ENCODE results near the gene NR1H2.
"Not testable (repeated sequence)": the region's sequence is repeated elsewhere in the genome, so short reads cannot be mapped to it uniquely, and the experiment has no call there.

Gene NR1H2

DNA sequence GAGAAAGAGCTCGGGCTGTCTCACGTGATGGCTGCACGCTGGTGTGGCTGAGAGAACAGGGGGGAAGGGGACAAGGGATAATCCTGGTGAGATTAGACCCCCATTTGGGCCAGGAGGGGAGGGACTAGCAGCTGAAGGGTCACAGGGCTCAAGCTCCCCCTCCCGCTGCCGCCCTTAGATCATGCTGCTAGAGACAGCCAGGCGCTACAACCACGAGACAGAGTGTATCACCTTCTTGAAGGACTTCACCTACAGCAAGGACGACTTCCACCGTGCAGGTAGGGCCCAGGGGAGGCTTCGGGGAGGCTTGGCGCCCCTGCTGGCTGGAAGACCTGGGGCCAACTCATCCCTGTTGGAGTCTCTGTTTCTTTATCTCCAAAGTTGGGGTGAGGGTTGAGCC is 3.3 kb downstream of the NR1H2 start:
- DNase-seq = no peak

DNA sequence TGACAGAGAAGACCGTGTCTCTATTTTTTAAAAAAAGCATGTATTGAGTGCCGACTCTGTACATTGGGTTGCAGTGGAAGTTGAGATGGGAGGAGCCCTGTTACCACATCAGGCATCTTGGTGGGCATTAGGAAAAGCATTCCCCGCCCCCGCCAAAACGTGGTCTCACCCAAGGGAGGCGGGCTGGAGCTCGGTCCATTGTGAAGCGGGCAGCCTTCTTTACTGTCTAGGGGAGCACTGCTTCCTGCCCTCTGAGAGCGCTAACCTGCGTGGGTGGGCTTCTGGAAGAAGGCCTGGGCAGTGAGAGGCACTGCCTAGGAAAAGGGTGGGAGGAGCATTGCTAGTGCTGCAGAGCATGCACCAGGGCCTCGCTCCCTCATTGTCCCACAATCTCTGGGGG is 3.9 kb downstream of the NR1H2 start:
- no peak for DNase-seq

- DNase-seq = no peak
Measured at GRCh38 chr19:50380751-50381151, 4.5 kb downstream of the NR1H2 start.

- no peak for DNase-seq
Measured at GRCh38 chr19:50381881-50382729, 5.8 kb downstream of the NR1H2 start.

- DNase-seq = no peak
Measured at GRCh38 chr19:50383001-50383851, 7.0 kb downstream of the NR1H2 start.

- peak; percentile 99 for DNase-seq
Measured at GRCh38 chr19:50383852-50384684, 7.8 kb downstream of the NR1H2 start, which contains the start of gene POLD1. Gene POLD1, plus strand, starts transcription at chr19:50384347. Its CDS starts 14,505 bp downstream, at chr19:50398852.

DNA sequence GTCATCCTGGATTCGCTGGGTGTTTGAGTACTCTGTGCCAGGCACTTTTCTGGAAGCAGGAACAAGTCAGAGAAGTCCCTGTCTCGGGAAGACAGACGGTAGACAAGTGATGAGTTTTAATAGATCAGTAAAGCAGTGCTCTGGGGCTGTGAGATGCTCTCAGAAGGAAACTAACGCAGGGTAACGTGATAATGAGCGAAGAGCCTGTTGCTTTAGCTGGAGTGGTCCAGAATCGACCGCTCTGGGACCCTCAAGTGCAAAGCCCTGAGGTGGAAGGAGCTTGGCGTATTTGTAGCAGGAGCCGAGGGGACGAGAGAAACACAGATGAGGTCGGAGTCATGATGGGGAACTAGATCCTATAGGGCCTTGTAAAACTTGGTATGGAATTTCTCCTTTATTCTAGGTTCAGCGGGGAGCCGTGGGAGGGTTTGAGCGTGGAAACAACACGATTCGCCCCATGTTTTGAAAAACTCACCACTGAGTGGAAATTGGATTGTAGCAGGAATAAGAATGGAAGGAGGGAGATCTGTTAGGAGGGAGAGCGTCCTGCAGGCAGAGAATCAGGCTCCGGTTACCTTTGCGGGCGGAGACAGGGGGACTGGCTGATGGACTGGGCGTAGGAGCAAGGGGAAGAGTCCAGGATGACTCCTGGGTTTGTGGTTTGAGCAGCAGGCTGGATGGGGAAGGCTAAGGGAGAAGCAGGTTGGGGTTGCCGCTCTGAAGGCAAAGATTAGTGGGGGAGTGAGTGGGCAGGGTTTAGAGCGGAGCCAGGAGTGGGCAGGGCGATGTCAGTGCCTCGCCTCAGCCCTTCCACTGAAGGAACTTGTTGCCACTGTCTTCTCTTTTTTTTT is 8.7 kb downstream of the NR1H2 start:
- DNase-seq = no peak

DNA sequence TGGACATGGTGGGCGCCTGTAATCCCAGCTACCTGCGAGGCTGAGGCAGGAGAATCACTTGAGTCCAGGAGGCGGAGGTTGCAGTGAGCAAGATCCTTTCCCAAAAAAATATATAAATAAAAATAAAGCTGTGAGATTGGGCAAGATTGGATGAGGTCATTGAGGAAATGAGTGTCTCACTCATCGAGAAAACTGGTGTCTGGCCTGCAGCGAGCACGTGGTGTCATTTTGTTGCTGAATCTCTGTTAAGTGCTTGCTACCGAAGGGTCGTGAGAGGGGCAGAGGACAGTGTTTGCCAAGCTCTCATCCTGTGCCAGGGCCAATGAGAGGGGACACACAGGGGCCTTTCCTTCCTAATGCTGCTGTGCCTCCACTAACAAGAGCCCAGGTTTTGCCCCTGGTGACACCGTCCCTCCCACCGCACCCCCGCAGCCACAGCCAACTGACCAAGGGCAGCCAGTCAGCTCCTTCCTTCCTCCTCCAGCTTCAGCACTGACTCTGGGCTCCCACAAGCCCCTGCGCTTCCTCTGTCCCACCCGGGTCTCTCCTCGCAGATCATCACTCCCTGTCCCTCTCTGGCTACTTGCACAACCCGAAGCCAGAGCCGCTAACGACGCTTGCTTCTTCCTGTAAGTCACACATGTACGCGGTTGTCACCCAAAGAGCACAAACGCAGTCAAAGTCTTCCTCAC is 11.1 kb downstream of the NR1H2 start:
- DNase-seq = no peak

GRCh38 chr19:50387868-50388245 is 11.6 kb downstream of the NR1H2 start:
- no peak for DNase-seq

GRCh38 chr19:50390295-50390694 is 14.0 kb downstream of the NR1H2 start:
- DNase-seq = not testable (repeated sequence)

DNA sequence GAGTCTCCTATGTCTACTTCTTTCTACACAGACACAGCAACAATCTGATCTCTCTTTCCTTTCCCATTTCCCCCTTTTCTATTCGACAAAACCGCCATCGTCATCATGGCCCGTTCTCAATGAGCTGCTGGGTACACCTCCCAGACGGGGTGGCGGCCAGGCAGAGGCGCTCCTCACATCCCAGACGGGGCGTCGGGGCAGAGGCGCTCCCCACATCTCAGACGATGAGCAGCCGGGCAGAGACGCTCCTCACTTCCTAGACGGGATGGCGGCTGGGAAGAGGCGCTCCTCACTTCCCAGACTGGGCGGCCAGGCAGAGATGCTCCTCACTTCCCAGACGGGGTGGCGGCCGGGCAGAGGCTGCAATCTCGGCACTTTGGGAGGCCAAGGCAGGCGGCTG is 14.7 kb downstream of the NR1H2 start:
- not testable (repeated sequence) for DNase-seq

DNA sequence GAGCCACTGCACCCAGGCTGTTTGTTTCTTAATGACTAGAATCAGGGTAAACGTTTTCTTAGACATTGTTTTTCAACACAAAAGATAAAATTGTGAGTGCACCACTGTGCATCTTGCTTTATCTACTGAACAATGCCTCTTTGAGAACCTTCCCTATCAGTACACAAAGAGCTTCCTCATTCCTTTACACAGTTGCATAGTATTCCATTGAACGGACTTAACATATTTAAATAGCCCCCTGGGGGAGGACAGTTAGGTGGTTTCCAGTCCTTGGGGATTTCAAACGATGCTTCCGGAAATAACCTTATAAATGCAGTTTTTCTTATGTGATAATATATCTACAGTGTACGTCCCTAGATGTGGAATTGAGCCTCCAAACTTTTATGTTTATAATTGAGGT is 16.5 kb downstream of the NR1H2 start:
- no peak for DNase-seq

- DNase-seq = no peak
Measured at GRCh38 chr19:50393589-50393988, 17.3 kb downstream of the NR1H2 start.

DNA sequence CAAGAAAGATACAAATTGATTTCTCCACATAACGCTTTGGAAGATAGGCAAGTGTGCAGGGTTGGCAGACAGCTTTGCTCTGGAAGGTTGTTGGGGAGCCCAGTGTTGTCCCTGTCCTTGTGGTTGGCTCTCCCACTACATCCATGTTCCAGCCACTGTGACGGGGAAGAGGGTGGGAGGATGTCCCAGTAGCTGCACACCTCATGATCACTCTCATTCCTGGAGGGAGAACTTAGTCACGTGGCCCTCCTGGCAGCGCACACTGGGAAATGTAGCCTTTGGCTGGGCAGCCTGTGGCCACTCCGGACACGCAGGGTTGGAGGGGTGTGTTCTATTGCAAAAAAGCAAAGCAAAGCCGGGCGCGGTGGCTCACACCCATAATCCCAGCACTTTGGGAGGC is 17.8 kb downstream of the NR1H2 start:
- no peak for DNase-seq

GRCh38 chr19:50398675-50399367 is 22.6 kb downstream of the NR1H2 start:
- DNase-seq = no peak

- DNase-seq = no peak
Measured at GRCh38 chr19:50399368-50399745, 23.1 kb downstream of the NR1H2 start.

DNA sequence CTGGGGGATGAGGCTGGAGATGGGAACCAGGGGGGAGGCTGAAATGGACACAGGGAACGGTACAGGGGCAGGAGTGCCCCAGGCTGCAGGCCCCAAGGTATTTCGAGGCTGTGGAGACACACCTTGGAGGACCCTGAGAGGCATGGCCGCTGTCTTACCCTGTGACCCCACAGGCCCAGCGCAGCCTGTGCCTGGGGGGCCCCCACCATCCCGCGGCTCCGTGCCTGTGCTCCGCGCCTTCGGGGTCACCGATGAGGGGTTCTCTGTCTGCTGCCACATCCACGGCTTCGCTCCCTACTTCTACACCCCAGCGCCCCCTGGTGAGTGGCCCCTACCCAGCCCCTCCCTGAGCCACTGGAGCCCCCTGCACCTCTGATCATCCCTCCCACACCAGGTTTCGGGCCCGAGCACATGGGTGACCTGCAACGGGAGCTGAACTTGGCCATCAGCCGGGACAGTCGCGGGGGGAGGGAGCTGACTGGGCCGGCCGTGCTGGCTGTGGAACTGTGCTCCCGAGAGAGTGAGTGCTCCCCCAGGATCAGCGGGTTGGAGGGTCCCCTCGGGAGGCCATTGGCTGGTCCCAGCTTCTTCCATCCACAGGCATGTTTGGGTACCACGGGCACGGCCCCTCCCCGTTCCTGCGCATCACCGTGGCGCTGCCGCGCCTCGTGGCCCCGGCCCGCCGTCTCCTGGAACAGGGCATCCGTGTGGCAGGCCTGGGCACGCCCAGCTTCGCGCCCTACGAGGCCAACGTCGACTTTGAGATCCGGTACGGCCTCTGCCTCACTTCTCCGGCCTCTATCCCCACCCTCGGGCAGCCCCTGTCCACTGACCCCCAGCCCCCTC is 25.6 kb downstream of the NR1H2 start:
- DNase-seq = no peak

GRCh38 chr19:50402544-50403301 is 26.5 kb downstream of the NR1H2 start:
- DNase-seq = no peak
